ENCODE measurements around the gene EPHA3.

EPHA3 gene

GRCh38 chr3:89360156-89360555, 252.7 kb downstream of the EPHA3 start:
- DNase-seq = no peak

- DNase-seq = no peak
Observed at GRCh38 chr3:89362496-89362895, 255.1 kb downstream of the EPHA3 start.

- DNase-seq = no peak
Observed at GRCh38 chr3:89363171-89363570, 255.8 kb downstream of the EPHA3 start.

GRCh38 chr3:89364314-89364713, 256.9 kb downstream of the EPHA3 start:
- DNase-seq = no peak

GRCh38 chr3:89367166-89367565, 259.7 kb downstream of the EPHA3 start:
- no peak for DNase-seq

- DNase-seq = no peak
Observed at GRCh38 chr3:89368846-89369245, 261.4 kb downstream of the EPHA3 start.

GRCh38 chr3:89372456-89372855, 265.0 kb downstream of the EPHA3 start:
- no peak for DNase-seq

- no peak for DNase-seq
Observed at GRCh38 chr3:89373434-89373833, 266.0 kb downstream of the EPHA3 start.

GRCh38 chr3:89375451-89375850, 268.0 kb downstream of the EPHA3 start:
- no peak for DNase-seq

- no peak for DNase-seq
Observed at GRCh38 chr3:89380016-89380415, 272.6 kb downstream of the EPHA3 start.

GRCh38 chr3:89392991-89393390, 285.6 kb downstream of the EPHA3 start:
- DNase-seq = no peak

GRCh38 chr3:89395456-89395855, 288.0 kb downstream of the EPHA3 start:
- DNase-seq = no peak

GRCh38 chr3:89395996-89396395, 288.6 kb downstream of the EPHA3 start:
- DNase-seq = no peak

GRCh38 chr3:89402051-89402450, 294.6 kb downstream of the EPHA3 start:
- DNase-seq = no peak

- no peak for DNase-seq
Observed at GRCh38 chr3:89405176-89405575, 297.8 kb downstream of the EPHA3 start.

- no peak for DNase-seq
Observed at GRCh38 chr3:89405593-89405992, 298.2 kb downstream of the EPHA3 start.

GRCh38 chr3:89411201-89411600, 303.8 kb downstream of the EPHA3 start:
- DNase-seq = no peak

- DNase-seq = no peak
Observed at GRCh38 chr3:89414270-89414669, 306.8 kb downstream of the EPHA3 start.

- no peak for DNase-seq
Observed at GRCh38 chr3:89419647-89420241, 312.3 kb downstream of the EPHA3 start.

GRCh38 chr3:89426060-89426459, 318.6 kb downstream of the EPHA3 start:
- no peak for DNase-seq

- no peak for DNase-seq
Observed at GRCh38 chr3:89434621-89435380, 327.4 kb downstream of the EPHA3 start.

GRCh38 chr3:89436846-89437245, 329.4 kb downstream of the EPHA3 start:
- no peak for DNase-seq

- DNase-seq = no peak
Observed at GRCh38 chr3:89440386-89440785, 333.0 kb downstream of the EPHA3 start.
